GM12892 (cell line): ENCODE data around the gene AFF3.
"Not testable (repeated sequence)": the region's sequence is repeated elsewhere in the genome, so short reads cannot be mapped to it uniquely, and the experiment has no call there.

ENCODE experiments used
- POLR2A ChIP-seq: IDR thresholded peaks from 2 replicates; pipeline ENCODE4 v1.6.1; 2011; ENCODE audit warnings: low read depth, low read length, control low read depth
- POLR2AphosphoS5 ChIP-seq: IDR thresholded peaks from 2 replicates; pipeline ENCODE4 v1.6.1; 2011; ENCODE audit warnings: low read depth, low read length, control low read depth
- TAF1 ChIP-seq: IDR thresholded peaks from 2 replicates; pipeline ENCODE4 v1.6.1; 2011; ENCODE audit warnings: low read depth, mild to moderate bottlenecking, control low read depth, low read length, borderline replicate concordance

- not testable (repeated sequence) for TF ChIP-seq POLR2A, POLR2AphosphoS5, TAF1
These were observed 407.1 kb downstream of the AFF3 start for GRCh38 chr2:99735314-99735713.
